ENCODE data around the gene SCART1. TPM values are rescaled to one million over a fixed set of nuclear protein-coding genes. Genes with fewer than 3 reads are reported as not detected.
A peak's percentile ranks its signal among the peaks of the same experiment; 100 is the strongest.

SCART1 gene
- total RNA-seq (2014; rRNA removed; shearing (Covaris generic)), result 0.65 and 2.1 TPM in 2 replicates
- polyA plus RNA-seq (2016; fragmentation: Nextera tagmentation; extraction: Ambion mirVana), result 0.15 and 0.16 TPM in 2 replicates

DNA sequence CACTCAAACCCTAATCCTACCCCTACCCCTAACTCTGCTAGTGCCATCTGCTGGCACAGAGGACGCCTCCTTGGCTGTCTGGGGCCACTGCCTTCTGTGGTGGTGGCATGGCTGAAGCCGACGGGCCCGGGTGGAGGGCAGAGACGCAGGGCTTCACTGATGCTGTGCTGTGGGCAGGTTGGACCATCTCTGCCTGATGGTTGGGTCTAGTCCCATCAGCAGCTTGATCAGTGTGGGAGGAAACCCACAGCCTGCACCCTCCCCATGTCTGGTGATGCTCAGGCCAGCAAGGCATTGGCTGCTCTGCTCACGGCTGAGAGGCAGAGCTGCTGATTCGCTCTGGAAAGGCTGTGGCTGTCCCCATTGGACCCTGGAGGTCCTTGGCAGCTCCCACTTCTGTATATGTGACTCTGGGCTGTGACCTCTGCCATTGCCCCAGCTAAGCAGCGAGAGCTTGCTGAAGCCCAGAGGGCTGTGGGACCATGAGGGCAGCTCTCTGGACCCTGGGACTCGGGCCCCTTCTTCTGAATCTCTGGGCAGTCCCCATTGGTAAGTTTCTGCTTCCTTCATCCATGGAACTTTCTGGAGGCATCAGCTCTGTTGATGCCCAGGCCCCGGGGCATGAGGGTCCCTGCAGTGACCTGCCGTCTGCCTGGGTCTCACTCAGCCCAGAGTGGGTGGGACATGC, at the start of gene SCART1:
Gene SCART1 (plus strand): TSS at position 430 of the 688 bp plus-strand sequence. CDS start 53 bp downstream, at position 483.
- Histone ChIP-seq H3K4me3 (no peak within 1 kb of the TSS), H3K27me3 (replicated peaks; ENCODE audit: insufficient read depth) (no peaks in the 10 kb centered on the region), H3F3A (ENCODE audit: insufficient read depth) (no peaks in the 10 kb centered on the region), H3K4me1 (ENCODE audit: insufficient read depth) (no peaks in the 10 kb centered on the region), H3K4me2 (ENCODE audit: unreplicated experiment) (no peak within 1 kb of the TSS), H4K20me1 (ENCODE audit: insufficient read depth) (no peaks in the 10 kb centered on the region), H2AFZ (no peak within 1 kb of the TSS), H3K36me3 (ENCODE audit: low read depth) (no peaks in the 10 kb centered on the region), H3K9me3 (ENCODE audit: low read depth) (no peaks in the 10 kb centered on the region), H3K9me2 (ENCODE audit: insufficient read depth) (no peaks in the 10 kb centered on the region), H3K27ac (no peak within 1 kb of the TSS), H3K79me2 (ENCODE audit: insufficient read depth) (no peaks in the 10 kb centered on the region), H3K9ac (no peak within 1 kb of the TSS)
- 56 to 63% methylated on average over 10 to 11 of the region's 11 CpGs for WGBS, 2 experiments (ENCODE audit: low coverage in 1 of 2, low lambda C conversion rate in 2 of 2, missing lambda C conversion rate in 2 of 2)
- TF ChIP-seq EZH2phosphoT487 (IDR thresholded peaks at IDR 0.05; ENCODE audit: insufficient read depth, low read depth) (no peak), EZH2 (IDR thresholded peaks at IDR 0.05; ENCODE audit: insufficient read depth, poor library complexity, severe bottlenecking) (no peak)
- in situ Hi-C loops (cut with MboI), result no loop called here
- DNase-seq, result no peak

DNA sequence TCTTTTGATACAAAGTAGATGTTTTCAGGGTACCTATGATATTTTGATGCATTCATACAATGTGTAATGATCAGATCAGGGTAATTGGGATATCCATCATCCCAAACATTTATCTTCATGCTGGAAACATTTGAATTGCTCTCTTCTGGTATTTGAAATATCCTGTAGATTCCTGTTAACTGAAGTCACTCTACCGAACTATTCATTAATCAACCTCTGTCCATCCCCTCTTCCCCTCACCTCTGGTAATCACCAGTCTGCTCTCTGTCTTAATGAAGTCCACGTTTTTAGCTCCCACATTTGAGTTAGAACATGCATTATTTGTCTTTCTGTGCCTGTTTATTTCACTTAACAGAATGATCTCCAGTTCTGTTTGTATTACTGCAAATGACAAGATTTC, 48.5 kb upstream of the SCART1 start:
- Histone ChIP-seq H3K27ac (peak overlapping the region; percentile 11), H3F3A (ENCODE audit: insufficient read depth) (peaks cover 28% of the 10 kb centered on the region), H3K27me3 (replicated peaks; ENCODE audit: insufficient read depth) (no peaks in the 10 kb centered on the region), H3K9me3 (ENCODE audit: low read depth) (no peaks in the 10 kb centered on the region), H3K4me2 (ENCODE audit: unreplicated experiment) (peak overlapping the region; percentile 59), H3K4me3 (0 out of 2 replicates have a peak overlapping the region, but pooled peaks have one; percentile 2), H3K36me3 (ENCODE audit: low read depth) (peaks cover 21% of the 10 kb centered on the region), H4K20me1 (ENCODE audit: insufficient read depth) (peaks cover 12% of the 10 kb centered on the region), H3K9ac (no peak overlapping the region), H3K4me1 (ENCODE audit: insufficient read depth) (peaks cover 18% of the 10 kb centered on the region), H3K9me2 (ENCODE audit: insufficient read depth) (no peaks in the 10 kb centered on the region), H3K79me2 (ENCODE audit: insufficient read depth) (peaks cover 53% of the 10 kb centered on the region), H2AFZ (no peak overlapping the region)
- WGBS, 2 experiments (ENCODE audit: low coverage in 1 of 2, low lambda C conversion rate in 2 of 2, missing lambda C conversion rate in 2 of 2), result 14 to 24% methylated on average over 2 of the region's 2 CpGs
- in situ Hi-C loops (cut with MboI), result no loop called here
- DNase-seq, result peak; percentile 38
- no peak for TF ChIP-seq EZH2phosphoT487 (IDR thresholded peaks at IDR 0.05; ENCODE audit: insufficient read depth, low read depth)
- no peak for TF ChIP-seq EZH2 (IDR thresholded peaks at IDR 0.05; ENCODE audit: insufficient read depth, poor library complexity, severe bottlenecking)

DNA sequence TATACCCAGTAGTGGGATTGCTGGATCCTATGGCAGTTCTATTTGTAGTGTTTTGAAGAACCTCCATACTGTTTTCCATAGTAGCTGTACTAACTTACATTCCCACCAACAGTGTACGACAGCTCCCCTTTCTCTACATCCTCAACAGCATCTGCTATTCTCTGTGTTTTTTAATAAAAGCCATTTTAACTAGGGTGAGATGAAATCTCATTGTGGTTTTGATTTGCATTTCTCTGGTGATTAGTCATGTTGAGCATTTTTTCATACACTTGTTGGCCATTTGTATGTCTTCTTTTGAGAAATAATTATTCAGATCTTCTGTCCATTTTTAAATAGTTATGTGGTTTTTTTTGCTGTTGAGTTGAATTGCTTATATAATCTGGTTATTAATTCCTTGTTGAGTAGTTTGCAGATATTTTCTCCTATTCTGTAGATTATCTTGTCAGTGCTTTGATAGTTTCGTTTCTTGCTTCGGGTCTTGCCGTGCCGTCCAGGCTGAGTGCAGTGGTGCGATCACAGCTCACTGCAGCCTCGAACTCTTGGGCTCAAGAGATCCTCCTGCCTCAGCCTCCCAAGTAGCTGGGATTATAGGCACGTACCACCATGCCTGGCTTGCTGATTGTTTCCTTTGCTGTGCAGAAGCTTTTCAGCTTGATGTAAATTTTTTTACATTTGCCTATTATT, 47.8 kb upstream of the SCART1 start:
- Histone ChIP-seq H3K9me2 (ENCODE audit: insufficient read depth) (no peaks in the 10 kb centered on the region), H3K79me2 (ENCODE audit: insufficient read depth) (peaks cover 53% of the 10 kb centered on the region), H3K27me3 (replicated peaks; ENCODE audit: insufficient read depth) (no peaks in the 10 kb centered on the region), H3F3A (ENCODE audit: insufficient read depth) (peaks cover 28% of the 10 kb centered on the region), H3K9me3 (ENCODE audit: low read depth) (no peaks in the 10 kb centered on the region), H2AFZ (no peak overlapping the region), H3K4me3 (0 out of 2 replicates have a peak overlapping the region, but pooled peaks have one; percentile 2), H3K4me2 (ENCODE audit: unreplicated experiment) (peak overlapping the region; percentile 59), H3K9ac (no peak overlapping the region), H3K4me1 (ENCODE audit: insufficient read depth) (peaks cover 18% of the 10 kb centered on the region), H4K20me1 (ENCODE audit: insufficient read depth) (peaks cover 12% of the 10 kb centered on the region), H3K36me3 (ENCODE audit: low read depth) (peaks cover 29% of the 10 kb centered on the region), H3K27ac (peak overlapping the region; percentile 11; the same call in 1 of the 2 replicates)
- WGBS, 2 experiments (ENCODE audit: low coverage in 1 of 2, low lambda C conversion rate in 2 of 2, missing lambda C conversion rate in 2 of 2), result 89 to 90% methylated on average over 8 of the region's 8 CpGs
- in situ Hi-C loops (cut with MboI), result no loop called here
- DNase-seq, result peak; percentile 46
- no peak for TF ChIP-seq EZH2 (IDR thresholded peaks at IDR 0.05; ENCODE audit: insufficient read depth, poor library complexity, severe bottlenecking)
- no peak for TF ChIP-seq EZH2phosphoT487 (IDR thresholded peaks at IDR 0.05; ENCODE audit: insufficient read depth, low read depth)

DNA sequence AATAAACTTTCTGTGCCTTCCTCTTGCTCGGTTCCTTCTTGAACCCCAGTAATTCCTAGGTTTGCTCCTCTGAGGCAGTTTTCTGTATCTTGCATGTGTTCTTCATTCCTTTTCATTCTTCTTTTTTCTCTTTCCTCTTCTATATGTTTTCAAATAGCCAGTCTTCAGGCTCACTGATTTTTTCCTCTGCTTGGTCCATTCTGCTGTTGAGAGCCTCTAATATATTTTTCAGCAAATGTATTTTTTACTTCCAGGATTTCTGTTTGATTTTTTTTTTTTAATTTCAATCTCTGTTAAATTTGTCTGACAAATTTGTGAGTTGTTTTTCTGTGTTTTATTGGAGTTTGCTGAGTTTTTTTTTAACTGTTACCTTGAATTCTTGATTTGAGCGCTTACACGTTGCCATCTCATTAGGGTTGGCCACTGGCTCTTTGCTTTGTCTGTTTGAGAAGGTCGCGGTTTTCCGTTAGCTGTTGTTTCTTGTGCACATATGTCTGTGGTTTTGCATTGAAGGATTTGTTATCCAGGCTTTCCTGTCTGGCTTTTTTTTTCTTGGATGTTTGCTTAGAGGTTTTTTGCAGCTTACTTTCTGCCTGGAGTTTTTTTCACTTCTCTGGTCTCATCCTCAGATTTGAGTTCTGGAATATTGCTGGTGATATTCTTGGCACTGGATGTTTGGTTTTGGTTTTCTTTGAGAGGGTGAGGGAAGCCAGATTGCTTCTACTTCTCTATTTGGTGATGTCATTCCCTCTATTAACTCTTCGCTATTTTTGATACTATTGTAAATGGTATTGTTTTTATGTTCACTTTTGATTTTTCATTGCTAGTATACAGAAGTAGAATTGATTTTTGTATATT, 42.0 kb upstream of the SCART1 start:
- WGBS, 2 experiments (ENCODE audit: low coverage in 1 of 2, low lambda C conversion rate in 2 of 2, missing lambda C conversion rate in 2 of 2), result 95 to 98% methylated on average over 7 of the region's 7 CpGs
- Histone ChIP-seq H3K79me2 (ENCODE audit: insufficient read depth) (peaks cover 77% of the 10 kb centered on the region), H3K9me3 (ENCODE audit: low read depth) (peaks cover 5% of the 10 kb centered on the region), H4K20me1 (ENCODE audit: insufficient read depth) (peaks cover 9% of the 10 kb centered on the region; the same call in 1 of the 2 replicates), H3F3A (ENCODE audit: insufficient read depth) (0 out of 2 replicates have a peak, but pooled peaks cover 5% of the 10 kb centered on the region), H3K9ac (no peak overlapping the region), H3K9me2 (ENCODE audit: insufficient read depth) (no peaks in the 10 kb centered on the region), H3K4me2 (ENCODE audit: unreplicated experiment) (no peak overlapping the region), H2AFZ (no peak overlapping the region), H3K27ac (no peak overlapping the region), H3K27me3 (replicated peaks; ENCODE audit: insufficient read depth) (no peaks in the 10 kb centered on the region), H3K4me1 (ENCODE audit: insufficient read depth) (no peaks in the 10 kb centered on the region), H3K36me3 (ENCODE audit: low read depth) (peaks cover 52% of the 10 kb centered on the region), H3K4me3 (no peak overlapping the region)
- TF ChIP-seq EZH2phosphoT487 (IDR thresholded peaks at IDR 0.05; ENCODE audit: insufficient read depth, low read depth) (no peak), EZH2 (IDR thresholded peaks at IDR 0.05; ENCODE audit: insufficient read depth, poor library complexity, severe bottlenecking) (no peak)
- in situ Hi-C loops (cut with MboI), result no loop called here
- no peak for DNase-seq
